Muscle layer of duodenum (tissue), 2 donors: Measurements from ENCODE around the gene MAPK11.

Experiments used
- H3K27ac ChIP-seq: one replicate; pipeline ENCODE4 v1.7.0; 2013; ENCODE audit warnings: mild to moderate bottlenecking, low read length
- H3K27me3 ChIP-seq: one replicate; pipeline ENCODE4 v1.7.0; 2013; ENCODE audit warnings: low read depth, mild to moderate bottlenecking, control low read depth, low read length
- H3K36me3 ChIP-seq, 2 donors: one replicate each; pipeline ENCODE4 v1.7.0; 2013; ENCODE audit warnings: low read length in 2 of 2, control low read depth in 1 of 2, mild to moderate bottlenecking in 1 of 2; ENCODE audit not compliant: insufficient read depth in 2 of 2, control insufficient read depth in 1 of 2
- H3K4me1 ChIP-seq, 2 donors: one replicate each; pipeline ENCODE4 v1.7.0; 2013; ENCODE audit warnings: low read length in 2 of 2, mild to moderate bottlenecking in 2 of 2, control low read depth in 1 of 2, moderate library complexity in 1 of 2; ENCODE audit not compliant: insufficient read depth in 2 of 2, control insufficient read depth in 1 of 2
- H3K4me3 ChIP-seq, 2 donors: one replicate each; pipeline ENCODE4 v1.7.0; 2013; ENCODE audit warnings: low read length in 2 of 2, low read depth in 1 of 2, mild to moderate bottlenecking in 1 of 2
- H3K9me3 ChIP-seq, 2 donors: one replicate each; pipeline ENCODE4 v1.7.0; 2013; ENCODE audit warnings: low read length in 2 of 2, control low read depth in 1 of 2, mild to moderate bottlenecking in 1 of 2; ENCODE audit not compliant: control insufficient read depth in 1 of 2
- donor health status: healthy.

Gene MAPK11

DNA sequence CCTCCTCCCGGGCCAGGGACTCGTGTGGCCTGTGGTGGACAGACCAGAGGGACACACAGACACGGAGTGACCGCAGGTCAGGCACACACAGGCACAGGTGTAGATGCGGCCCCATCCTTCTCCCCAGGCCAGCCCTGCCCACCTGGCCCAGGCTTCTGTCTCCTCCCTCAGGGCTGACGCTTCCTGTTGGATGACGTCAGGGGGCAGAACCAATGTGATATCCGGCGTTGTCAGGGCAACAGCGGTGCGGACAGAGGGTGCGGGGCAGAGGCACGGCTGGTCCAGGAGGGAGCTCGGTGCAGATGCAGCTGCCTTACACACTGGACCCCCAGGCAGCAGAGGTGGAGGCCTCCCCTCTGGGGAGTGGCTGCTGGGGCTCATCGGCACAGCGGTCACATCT lies 22.4 kb downstream of the MAPK11 start:
- Histone ChIP-seq H3K36me3 (peaks cover 8 to 19% of the 10 kb centered on the region in 2 donors), H3K27ac (no peak overlapping the region), H3K27me3 (no peaks in the 10 kb centered on the region), H3K4me3 (no peak overlapping the region), H3K4me1 (peaks cover 4 to 44% of the 10 kb centered on the region in 2 donors), H3K9me3 (no peaks in the 10 kb centered on the region)

DNA sequence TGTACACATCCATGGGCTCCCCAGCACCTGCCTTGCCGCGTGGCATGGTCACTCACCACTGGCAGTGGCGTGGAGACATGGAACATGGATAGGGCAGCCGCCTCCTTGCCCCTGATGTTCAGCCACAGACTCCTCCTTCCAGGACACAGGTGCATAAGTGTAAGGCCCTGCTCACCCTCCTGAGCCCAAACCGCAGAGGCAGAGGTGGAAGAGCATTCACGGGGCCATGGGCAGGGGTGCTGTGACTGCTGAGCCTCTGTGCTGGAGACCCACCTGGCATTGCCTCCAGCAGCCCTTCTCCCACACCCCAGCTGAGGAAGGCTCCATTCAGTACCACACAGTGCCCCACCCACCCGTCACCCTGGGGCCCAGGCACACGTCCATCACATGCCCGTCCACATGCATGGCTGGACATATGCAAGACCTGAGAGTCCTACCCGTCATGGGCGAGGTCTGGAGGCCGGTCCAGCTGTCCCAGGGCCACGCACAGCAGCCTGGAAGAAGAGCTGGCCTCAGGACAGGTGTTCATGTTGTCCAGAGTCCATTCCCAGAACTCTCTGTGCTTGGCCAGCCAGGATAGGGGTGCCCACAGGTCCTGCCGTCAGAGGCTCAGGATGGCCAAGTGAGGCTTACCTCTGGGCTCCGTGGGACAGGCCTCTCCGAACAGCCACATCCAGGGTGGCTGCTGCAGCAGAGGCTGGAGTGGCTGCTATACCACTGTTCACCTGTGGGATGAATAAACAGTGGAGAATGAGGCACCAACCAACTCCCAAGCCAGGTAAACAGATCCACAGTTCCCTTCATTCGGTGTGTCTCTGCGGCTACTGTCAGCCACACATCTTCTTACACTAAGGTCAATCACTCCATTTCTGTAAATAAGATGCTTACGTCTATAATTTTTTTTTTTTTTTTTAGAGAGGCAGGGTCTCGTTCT lies 23.7 kb downstream of the MAPK11 start:
- Histone ChIP-seq H3K9me3 (no peaks in the 10 kb centered on the region), H3K27me3 (no peaks in the 10 kb centered on the region), H3K27ac (peak overlapping the region; percentile 63), H3K4me3 (peak overlapping the region in 1 of 2 donors; percentile 98), H3K36me3 (peaks cover 8 to 19% of the 10 kb centered on the region in 2 donors), H3K4me1 (peaks cover 8 to 51% of the 10 kb centered on the region in 2 donors)

DNA sequence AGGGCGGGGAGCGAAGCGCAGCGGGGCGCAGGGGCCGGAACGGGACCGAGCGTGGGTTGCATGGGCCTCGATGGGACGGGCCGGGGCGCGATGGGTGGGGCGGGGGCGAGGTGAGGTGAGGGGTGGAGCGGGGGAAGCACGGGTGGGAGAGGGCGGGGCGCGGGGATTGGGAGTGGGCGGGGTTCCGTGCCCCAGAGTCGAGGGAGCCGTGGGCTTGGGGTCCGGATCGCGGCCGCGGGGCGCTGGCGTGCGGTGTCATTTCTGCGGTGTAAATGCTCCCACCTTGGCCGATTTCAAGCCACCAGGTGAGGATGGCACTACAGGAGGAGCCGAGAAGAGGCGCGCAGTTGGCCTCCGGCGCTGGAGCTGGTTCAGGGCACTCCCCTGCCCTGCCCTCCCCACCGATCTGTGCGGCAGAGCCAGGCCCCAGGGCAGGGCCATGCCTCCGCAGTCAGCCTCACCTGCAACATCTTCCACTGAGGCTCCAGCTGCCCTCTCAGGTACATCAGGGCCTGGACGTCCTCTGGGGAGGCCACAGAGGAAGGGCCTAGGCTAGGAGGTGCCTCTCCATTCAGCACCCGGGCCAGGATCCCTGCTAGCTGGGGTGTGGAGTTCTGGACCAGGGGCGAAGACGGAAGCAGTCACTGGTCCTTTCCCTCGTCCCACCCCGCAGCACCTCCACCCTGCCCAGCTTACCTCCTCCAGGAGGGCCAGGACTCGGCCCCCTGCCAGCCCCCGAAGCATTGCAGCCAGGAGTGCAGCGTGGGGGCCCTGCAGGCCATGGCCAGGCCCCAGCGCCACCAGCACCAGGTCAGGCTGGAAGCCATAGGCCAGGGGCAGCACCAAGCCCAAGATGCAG lies 24.7 kb downstream of the MAPK11 start:
- H3K4me1 ChIP-seq = peaks cover 8 to 51% of the 10 kb centered on the region in 2 donors
- peak overlapping the region; percentile 89 for H3K27ac ChIP-seq
- H3K36me3 ChIP-seq = peaks cover 8 to 19% of the 10 kb centered on the region in 2 donors
- no peaks in the 10 kb centered on the region for H3K9me3 ChIP-seq
- peak overlapping the region; percentile 88 to 98 for H3K4me3 ChIP-seq
- H3K27me3 ChIP-seq = no peaks in the 10 kb centered on the region

DNA sequence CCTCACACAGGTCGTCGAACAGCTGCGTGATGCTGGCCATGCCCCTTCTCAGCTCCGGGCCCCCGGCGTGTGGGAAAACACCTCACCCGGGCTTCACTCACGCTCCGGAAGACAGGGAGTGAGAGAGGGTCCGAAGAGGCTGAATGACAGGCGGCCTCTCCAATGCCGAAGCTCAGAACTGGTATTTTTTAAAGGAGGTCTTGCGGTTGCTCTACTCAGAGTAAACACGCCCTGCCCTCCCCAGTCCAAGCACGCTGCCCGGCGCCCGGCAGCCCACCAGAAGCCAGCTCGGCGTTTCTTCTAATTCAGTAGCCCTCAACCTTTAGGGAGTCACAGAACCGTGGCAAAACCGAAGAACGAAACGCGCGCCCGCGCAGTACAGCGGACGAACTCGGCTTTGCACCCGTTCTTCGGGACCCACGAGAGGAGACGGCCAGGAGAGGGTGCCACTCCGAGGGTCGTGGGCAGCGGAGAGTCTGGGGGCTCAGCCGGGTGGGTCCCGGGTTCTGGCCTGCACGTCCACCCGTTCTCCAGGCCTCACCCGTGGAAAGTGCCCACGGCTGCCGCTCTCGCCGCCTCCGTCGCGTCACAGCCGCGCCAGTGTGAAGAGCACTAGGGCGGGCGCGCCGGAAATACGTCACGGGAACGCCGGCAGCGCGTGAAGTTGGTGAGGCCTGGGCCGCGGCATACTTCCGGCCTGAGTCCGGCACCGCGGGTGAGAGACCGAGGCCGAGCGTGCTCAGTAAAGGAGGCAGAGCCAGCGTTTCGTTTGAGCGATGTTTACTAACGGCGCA lies 25.6 kb downstream of the MAPK11 start, which contains the start of gene TUBGCP6:
TUBGCP6 (minus strand) TSS at position 604 of the 794 bp plus-strand sequence; CDS start at position 40, 564 bp downstream.
- Histone ChIP-seq H3K36me3 (peaks cover 8 to 27% of the 10 kb centered on the region in 2 donors), H3K27me3 (no peaks in the 10 kb centered on the region), H3K9me3 (no peaks in the 10 kb centered on the region), H3K4me1 (peaks cover 8 to 43% of the 10 kb centered on the region in 2 donors), H3K27ac (peak within 1 kb of the TSS; percentile 89), H3K4me3 (peak within 1 kb of the TSS; percentile 88 to 98)

DNA sequence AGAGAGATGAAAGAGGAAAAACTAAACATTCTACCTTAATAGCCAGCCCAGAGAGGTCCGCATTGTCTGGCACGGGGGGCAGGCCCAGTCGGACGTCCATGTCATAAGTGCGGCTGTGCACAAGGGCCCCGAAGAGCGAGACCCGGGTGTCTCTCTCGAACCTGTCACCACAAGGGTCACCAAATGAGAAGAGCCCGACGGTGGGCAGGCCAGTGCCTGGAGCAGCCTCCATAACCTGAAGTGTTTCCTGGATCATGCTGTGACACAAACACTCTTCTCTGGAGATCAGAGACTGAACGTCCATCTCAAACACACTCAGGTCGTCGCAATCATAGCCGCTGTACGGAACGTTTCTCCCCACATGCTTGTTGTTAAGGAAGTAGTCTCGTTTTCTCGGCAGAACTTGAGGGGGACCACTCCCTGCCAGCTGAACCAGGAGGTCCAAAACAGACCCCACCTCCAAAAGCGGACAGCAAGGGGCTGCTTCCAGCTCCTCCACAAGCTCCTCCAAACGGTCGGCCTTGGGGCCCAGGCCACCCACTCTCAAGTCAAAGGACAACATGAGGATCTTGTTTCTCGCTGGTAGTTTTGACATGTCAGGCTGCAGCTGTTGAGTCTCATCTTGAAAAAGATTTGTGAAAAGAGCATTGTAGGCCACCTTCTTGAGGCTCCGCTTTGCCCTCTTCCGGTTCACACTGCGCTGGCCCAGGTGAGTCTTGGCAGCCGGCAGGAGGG lies 26.3 kb downstream of the MAPK11 start:
- H3K27me3 ChIP-seq = no peaks in the 10 kb centered on the region
- peak overlapping the region; percentile 88 to 98 for H3K4me3 ChIP-seq
- H3K9me3 ChIP-seq = no peaks in the 10 kb centered on the region
- peaks cover 8 to 40% of the 10 kb centered on the region in 2 donors for H3K4me1 ChIP-seq
- peaks cover 8 to 32% of the 10 kb centered on the region in 2 donors for H3K36me3 ChIP-seq
- H3K27ac ChIP-seq = peak overlapping the region; percentile 89

DNA sequence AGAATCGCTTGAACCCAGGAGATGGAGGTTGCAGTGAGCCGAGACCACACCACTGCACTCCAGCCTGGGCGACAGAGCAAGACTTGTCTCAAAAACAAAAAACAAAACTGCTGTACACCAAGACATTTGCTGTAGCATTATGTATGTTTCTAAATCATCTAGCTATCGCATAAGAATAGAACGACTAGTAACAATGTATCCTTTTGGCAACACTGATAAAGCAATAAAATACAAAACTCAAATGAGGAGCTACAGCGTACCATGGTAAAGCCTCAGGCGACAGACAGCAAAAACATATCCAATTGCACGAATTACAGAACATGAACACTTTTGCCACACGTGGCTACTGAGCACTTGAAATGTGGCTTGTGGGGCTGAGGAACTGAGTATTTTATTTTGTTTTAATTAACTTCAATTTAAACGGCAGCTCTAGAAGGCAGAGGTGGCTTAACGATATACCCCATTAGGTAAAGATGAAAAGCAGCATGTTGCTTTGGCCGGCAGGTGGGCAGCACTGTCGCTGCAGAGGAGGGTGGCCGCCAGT lies 27.7 kb downstream of the MAPK11 start:
- H3K9me3 ChIP-seq = no peaks in the 10 kb centered on the region

DNA sequence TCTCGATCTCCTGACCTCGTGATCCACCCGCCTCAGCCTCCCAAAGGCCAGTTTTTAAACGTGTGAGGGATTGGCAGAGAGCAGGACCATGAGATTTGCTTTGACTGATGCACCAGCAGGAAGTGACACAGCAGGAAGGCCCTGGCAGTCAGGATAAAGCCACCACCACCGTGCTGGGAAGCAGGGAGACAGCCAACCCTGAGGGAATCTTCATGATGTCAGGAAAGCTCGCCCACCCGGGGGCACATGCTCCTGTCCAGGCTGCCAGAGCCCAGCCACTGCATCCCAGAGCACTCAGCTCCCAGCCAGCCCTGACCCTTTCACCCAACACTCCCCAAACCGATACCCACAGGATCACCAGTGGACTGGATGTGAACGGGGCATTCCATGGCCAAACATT lies 31.4 kb downstream of the MAPK11 start:
- Histone ChIP-seq H3K27me3 (no peaks in the 10 kb centered on the region), H3K9me3 (no peaks in the 10 kb centered on the region), H3K36me3 (peaks cover 0 to 29% of the 10 kb centered on the region in 2 donors), H3K4me3 (no peak overlapping the region), H3K4me1 (peaks cover 7 to 29% of the 10 kb centered on the region in 2 donors), H3K27ac (no peak overlapping the region)

More for the DNA sequence above, 27.7 kb downstream of the MAPK11 start:
- peaks cover 8 to 30% of the 10 kb centered on the region in 2 donors for H3K36me3 ChIP-seq
- peaks cover 8 to 42% of the 10 kb centered on the region in 2 donors for H3K4me1 ChIP-seq
- no peak overlapping the region for H3K27ac ChIP-seq
- H3K27me3 ChIP-seq = no peaks in the 10 kb centered on the region
- H3K4me3 ChIP-seq = peak overlapping the region; percentile 42 to 98

DNA sequence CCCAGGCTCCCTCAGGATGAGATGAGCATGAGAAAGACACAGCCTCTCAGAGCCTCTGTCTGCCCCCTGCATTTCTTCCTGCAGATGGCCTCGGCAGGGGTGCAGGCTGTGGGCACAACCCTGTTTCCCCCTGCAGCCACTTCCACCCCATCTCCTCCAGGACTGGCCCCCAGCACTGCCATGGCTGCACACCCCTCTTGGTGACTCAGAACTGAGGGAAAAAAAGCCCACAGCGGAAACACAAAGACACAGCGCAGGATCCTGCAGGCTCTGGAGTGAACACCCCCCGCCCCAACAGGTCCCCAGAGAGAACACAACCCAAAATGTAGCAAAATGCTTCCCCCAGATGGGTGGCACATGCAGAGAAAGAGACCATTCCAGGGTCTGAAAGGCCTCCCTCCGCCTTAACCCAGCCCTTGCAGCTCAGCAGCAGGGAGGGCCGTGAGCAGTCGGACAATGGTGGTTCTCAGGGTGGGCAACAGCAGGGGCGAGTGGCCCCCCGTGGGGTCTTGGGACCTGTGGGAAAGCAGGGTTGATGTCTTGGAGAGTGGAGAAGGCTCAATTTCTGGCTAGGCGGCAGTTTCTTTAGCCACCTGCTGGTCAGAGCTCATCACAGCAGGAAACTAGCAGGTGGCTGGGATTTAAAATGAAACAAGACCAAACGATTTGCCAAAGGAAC lies 33.3 kb downstream of the MAPK11 start:
- H3K4me3 ChIP-seq = no peak overlapping the region
- peaks cover 0 to 13% of the 10 kb centered on the region in 2 donors for H3K4me1 ChIP-seq
- H3K9me3 ChIP-seq = no peaks in the 10 kb centered on the region
- peaks cover 0 to 48% of the 10 kb centered on the region in 2 donors for H3K36me3 ChIP-seq
- no peaks in the 10 kb centered on the region for H3K27me3 ChIP-seq
- H3K27ac ChIP-seq = no peak overlapping the region

DNA sequence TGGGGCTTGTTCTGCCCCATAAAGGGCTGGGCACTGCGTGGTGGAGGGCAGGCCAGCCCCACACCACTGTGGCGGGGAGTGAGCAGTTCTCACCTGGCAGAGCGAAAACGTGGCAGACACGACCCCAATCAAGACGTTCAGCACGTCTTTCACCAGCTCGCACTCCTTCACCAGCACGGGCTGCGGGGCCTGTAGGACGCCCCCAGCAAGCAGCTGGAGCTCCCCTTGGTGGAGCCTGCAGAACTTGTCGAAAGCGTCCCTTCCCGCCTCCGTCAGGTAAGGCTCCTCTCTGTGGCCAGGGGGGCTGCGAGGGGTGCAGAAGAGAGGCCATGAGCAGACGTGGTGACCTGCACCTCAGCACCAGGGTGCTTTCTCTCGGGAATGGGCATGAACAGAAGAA lies 37.0 kb downstream of the MAPK11 start:
- Histone ChIP-seq H3K4me1 (peaks cover 0 to 3% of the 10 kb centered on the region in 2 donors), H3K27ac (no peak overlapping the region), H3K36me3 (peaks cover 5 to 49% of the 10 kb centered on the region in 2 donors), H3K27me3 (no peaks in the 10 kb centered on the region), H3K4me3 (no peak overlapping the region), H3K9me3 (no peaks in the 10 kb centered on the region)
